ENCODE measurements around the gene PITPNM1. TPM values are rescaled to one million over a fixed set of nuclear protein-coding genes. Genes with fewer than 3 reads are reported as not detected.
A peak's percentile ranks its signal among the peaks of the same experiment; 100 is the strongest.

Gene PITPNM1
- total RNA-seq, 5 donors from 2014 or later (not counting 1 experiment from before 2014, with no cell fraction given): 74.2 to 167 (median 149) TPM

GRCh38 chr11:67501854-67502253 lies 3.3 kb downstream of the PITPNM1 start:
- Histone ChIP-seq H3K4me1 (ENCODE audit: control insufficient read depth in 1 of 2, extremely low read depth in 1 of 2, insufficient read depth in 2 of 2, low read length in 2 of 2) (peaks cover 10 to 47% of the 10 kb centered on the region in 2 experiments), H3K27me3 (replicated peaks in 1 of 2; ENCODE audit: control insufficient read depth in 2 of 2, extremely low read depth in 1 of 2, insufficient read depth in 2 of 2, low read length in 1 of 2) (no peaks in the 10 kb centered on the region), H3K9me3 (no peaks in the 10 kb centered on the region), H3K36me3 (ENCODE audit: control insufficient read depth in 2 of 2, extremely low read depth in 1 of 2, insufficient read depth in 1 of 2, low read length in 1 of 2) (peaks cover 18 to 65% of the 10 kb centered on the region in 2 donors), H3K27ac (ENCODE audit: low read length) (no peak overlapping the region), H3K4me3 (ENCODE audit: control insufficient read depth in 1 of 2, extremely low read depth in 1 of 2, low read length in 1 of 2) (no peak overlapping the region)
- ChIA-PET CTCF (no interaction called here), POLR2A (no interaction called here)
- no peak for DNase-seq
- no peak overlapping the region for H3K27ac Mint-ChIP-seq
- peaks cover 20% of the 10 kb centered on the region for H3K36me3 Mint-ChIP-seq
- no peaks in the 10 kb centered on the region for H3K27me3 Mint-ChIP-seq
- H3K4me3 Mint-ChIP-seq: no peak overlapping the region
- peaks cover 34 to 39% (median 37%) of the 10 kb centered on the region in 3 donors for H3K4me1 Mint-ChIP-seq
- ATAC-seq (replicated peaks in 1 of 4): no peak
- WGBS (ENCODE audit: insufficient coverage): 96% methylated on average over 17 of the region's 18 CpGs
- H3K9me3 Mint-ChIP-seq: no peaks in the 10 kb centered on the region

GRCh38 chr11:67500831-67501715 lies 4.1 kb downstream of the PITPNM1 start:
- Mint-ChIP-seq H3K4me1 (peaks cover 27 to 31% (median 29%) of the 10 kb centered on the region in 3 donors), H3K27ac (peak overlapping the region; percentile 57 to 80), H3K4me3 (peak overlapping the region in 1 of 3 donors; percentile 39), H3K27me3 (no peaks in the 10 kb centered on the region), H3K36me3 (peaks cover 19% of the 10 kb centered on the region), H3K9me3 (no peaks in the 10 kb centered on the region)
- Histone ChIP-seq H3K4me1 (ENCODE audit: control insufficient read depth in 1 of 2, extremely low read depth in 1 of 2, insufficient read depth in 2 of 2, low read length in 2 of 2) (peaks cover 6 to 40% of the 10 kb centered on the region in 2 experiments), H3K9me3 (no peaks in the 10 kb centered on the region), H3K36me3 (ENCODE audit: control insufficient read depth in 2 of 2, extremely low read depth in 1 of 2, insufficient read depth in 1 of 2, low read length in 1 of 2) (peaks cover 23 to 66% of the 10 kb centered on the region in 2 donors), H3K27me3 (replicated peaks in 1 of 2; ENCODE audit: control insufficient read depth in 2 of 2, extremely low read depth in 1 of 2, insufficient read depth in 2 of 2, low read length in 1 of 2) (no peaks in the 10 kb centered on the region), H3K4me3 (ENCODE audit: control insufficient read depth in 1 of 2, extremely low read depth in 1 of 2, low read length in 1 of 2) (no peak overlapping the region), H3K27ac (ENCODE audit: low read length) (no peak overlapping the region)
- 100% methylated on average over 4 of the region's 9 CpGs for WGBS (ENCODE audit: insufficient coverage)
- ChIA-PET POLR2A (no interaction called here), CTCF (no interaction called here)
- DNase-seq: no peak
- no peak for ATAC-seq (replicated peaks in 1 of 4)

- H3K4me3 ChIP-seq (ENCODE audit: control insufficient read depth in 1 of 2, extremely low read depth in 1 of 2, low read length in 1 of 2): no peak overlapping the region
- H3K4me1 ChIP-seq (ENCODE audit: control insufficient read depth in 1 of 2, extremely low read depth in 1 of 2, insufficient read depth in 2 of 2, low read length in 2 of 2): peaks cover 4 to 33% of the 10 kb centered on the region in 2 experiments
- H3K27me3 Mint-ChIP-seq: no peaks in the 10 kb centered on the region
- peak overlapping the region; percentile 57 to 80 for H3K27ac Mint-ChIP-seq
- no peaks in the 10 kb centered on the region for H3K9me3 ChIP-seq
- DNase-seq: no peak
- H3K4me1 Mint-ChIP-seq: peaks cover 20 to 25% (median 23%) of the 10 kb centered on the region in 3 donors
- H3K4me3 Mint-ChIP-seq: no peak overlapping the region
- H3K9me3 Mint-ChIP-seq: no peaks in the 10 kb centered on the region
- no CpG with 5 or more reads among the region's 1 CpG for WGBS (ENCODE audit: insufficient coverage)
- H3K36me3 ChIP-seq (ENCODE audit: control insufficient read depth in 2 of 2, extremely low read depth in 1 of 2, insufficient read depth in 1 of 2, low read length in 1 of 2): peaks cover 29 to 72% of the 10 kb centered on the region in 2 donors
- peaks cover 21% of the 10 kb centered on the region for H3K36me3 Mint-ChIP-seq
- H3K27ac ChIP-seq (ENCODE audit: low read length): no peak overlapping the region
- H3K27me3 ChIP-seq (replicated peaks in 1 of 2; ENCODE audit: control insufficient read depth in 2 of 2, extremely low read depth in 1 of 2, insufficient read depth in 2 of 2, low read length in 1 of 2): no peaks in the 10 kb centered on the region
- CTCF ChIA-PET: no interaction called here
- no peak for ATAC-seq (replicated peaks in 1 of 4)
- POLR2A ChIA-PET: no interaction called here
Observed at GRCh38 chr11:67500484-67500821, 4.7 kb downstream of the PITPNM1 start.

GRCh38 chr11:67499808-67500483 lies 5.2 kb downstream of the PITPNM1 start:
- DNase-seq: no peak
- Mint-ChIP-seq H3K4me1 (peaks cover 19 to 24% (median 21%) of the 10 kb centered on the region in 3 donors), H3K36me3 (peaks cover 21% of the 10 kb centered on the region), H3K4me3 (no peak overlapping the region), H3K9me3 (no peaks in the 10 kb centered on the region), H3K27me3 (no peaks in the 10 kb centered on the region), H3K27ac (no peak overlapping the region)
- no peak for ATAC-seq (replicated peaks in 1 of 4)
- ChIA-PET POLR2A (interaction anchor here in 1 of 2 donors (0.6 kb wide), 1 partner anchor 155 kb away, joined by 3 read pairs; no protein-coding TSS in a partner anchor), CTCF (no interaction called here)
- Histone ChIP-seq H3K27me3 (replicated peaks in 1 of 2; ENCODE audit: control insufficient read depth in 2 of 2, extremely low read depth in 1 of 2, insufficient read depth in 2 of 2, low read length in 1 of 2) (no peaks in the 10 kb centered on the region), H3K36me3 (ENCODE audit: control insufficient read depth in 2 of 2, extremely low read depth in 1 of 2, insufficient read depth in 1 of 2, low read length in 1 of 2) (peaks cover 32 to 77% of the 10 kb centered on the region in 2 donors), H3K9me3 (no peaks in the 10 kb centered on the region), H3K4me1 (ENCODE audit: control insufficient read depth in 1 of 2, extremely low read depth in 1 of 2, insufficient read depth in 2 of 2, low read length in 2 of 2) (peaks cover 2 to 34% of the 10 kb centered on the region in 2 experiments), H3K27ac (ENCODE audit: low read length) (no peak overlapping the region), H3K4me3 (ENCODE audit: control insufficient read depth in 1 of 2, extremely low read depth in 1 of 2, low read length in 1 of 2) (no peak overlapping the region)
- WGBS (ENCODE audit: insufficient coverage): 92% methylated on average over 18 of the region's 26 CpGs

- Histone ChIP-seq H3K27me3 (replicated peaks in 1 of 2; ENCODE audit: control insufficient read depth in 2 of 2, extremely low read depth in 1 of 2, insufficient read depth in 2 of 2, low read length in 1 of 2) (no peaks in the 10 kb centered on the region), H3K36me3 (ENCODE audit: control insufficient read depth in 2 of 2, extremely low read depth in 1 of 2, insufficient read depth in 1 of 2, low read length in 1 of 2) (peaks cover 38 to 90% of the 10 kb centered on the region in 2 donors), H3K27ac (ENCODE audit: low read length) (no peak overlapping the region), H3K4me3 (ENCODE audit: control insufficient read depth in 1 of 2, extremely low read depth in 1 of 2, low read length in 1 of 2) (no peak overlapping the region), H3K4me1 (ENCODE audit: control insufficient read depth in 1 of 2, extremely low read depth in 1 of 2, insufficient read depth in 2 of 2, low read length in 2 of 2) (peaks cover 2 to 25% of the 10 kb centered on the region in 2 experiments), H3K9me3 (no peaks in the 10 kb centered on the region)
- ATAC-seq (replicated peaks in 1 of 4) (no peak), DNase-seq (no peak)
- peak overlapping the region in 1 of 2 donors; percentile 39 for H3K27ac Mint-ChIP-seq
- H3K27me3 Mint-ChIP-seq: no peaks in the 10 kb centered on the region
- ChIA-PET POLR2A (no interaction called here), CTCF (no interaction called here)
- H3K4me1 Mint-ChIP-seq: peaks cover 19% of the 10 kb centered on the region in 3 donors
- H3K9me3 Mint-ChIP-seq: no peaks in the 10 kb centered on the region
- no peak overlapping the region for H3K4me3 Mint-ChIP-seq
- H3K36me3 Mint-ChIP-seq: peaks cover 21% of the 10 kb centered on the region
- WGBS (ENCODE audit: insufficient coverage): 96% methylated on average over 18 of the region's 21 CpGs
Observed at GRCh38 chr11:67498544-67498972, 6.6 kb downstream of the PITPNM1 start.

GRCh38 chr11:67497656-67498291 lies 7.4 kb downstream of the PITPNM1 start:
- Histone ChIP-seq H3K27ac (ENCODE audit: low read length) (no peak overlapping the region), H3K36me3 (ENCODE audit: control insufficient read depth in 2 of 2, extremely low read depth in 1 of 2, insufficient read depth in 1 of 2, low read length in 1 of 2) (peaks cover 39 to 94% of the 10 kb centered on the region in 2 donors), H3K4me3 (ENCODE audit: control insufficient read depth in 1 of 2, extremely low read depth in 1 of 2, low read length in 1 of 2) (no peak overlapping the region), H3K27me3 (replicated peaks in 1 of 2; ENCODE audit: control insufficient read depth in 2 of 2, extremely low read depth in 1 of 2, insufficient read depth in 2 of 2, low read length in 1 of 2) (no peaks in the 10 kb centered on the region), H3K4me1 (ENCODE audit: control insufficient read depth in 1 of 2, extremely low read depth in 1 of 2, insufficient read depth in 2 of 2, low read length in 2 of 2) (peaks cover 2 to 18% of the 10 kb centered on the region in 2 experiments), H3K9me3 (no peaks in the 10 kb centered on the region)
- Mint-ChIP-seq H3K9me3 (no peaks in the 10 kb centered on the region), H3K27me3 (no peaks in the 10 kb centered on the region), H3K4me1 (peaks cover 11 to 14% (median 13%) of the 10 kb centered on the region in 3 donors), H3K36me3 (peaks cover 18% of the 10 kb centered on the region), H3K4me3 (no peak overlapping the region), H3K27ac (peak overlapping the region in 1 of 2 donors; percentile 27)
- WGBS (ENCODE audit: insufficient coverage): 95% methylated on average over 18 of the region's 21 CpGs
- ATAC-seq (replicated peaks in 1 of 4) (no peak), DNase-seq (no peak)
- ChIA-PET CTCF (no interaction called here), POLR2A (no interaction called here)
